Measurements from ENCODE around the gene RAB1B. TPM values are rescaled to one million over a fixed set of nuclear protein-coding genes. Genes with fewer than 3 reads are reported as not detected.

The RAB1B gene
- total and polyA plus RNA-seq, 10 of the 15 experiments (the other 5 are each of a cell fraction or from before 2014, with no cell fraction given) = 10.4 to 193 (median 96.9) TPM

GRCh38 chr11:66222358-66223149 is 45.9 kb upstream of the RAB1B start (continued):
- TF ChIP-seq POLR2AphosphoS2 (IDR thresholded peaks at IDR 0.05; ENCODE audit: low read depth, low read length) (no peak; the same call in 1 of the 2 replicates), JUND (IDR thresholded peaks at IDR 0.05; ENCODE audit: low read depth, low read length) (no peak), ZNF217 (IDR thresholded peaks at IDR 0.05) (no peak), CBX5 (IDR thresholded peaks at IDR 0.05; ENCODE audit: low read depth) (peak; percentile 83), YY1 (IDR thresholded peaks at IDR 0.05; ENCODE audit: low read depth, low read length) (peak; percentile 85), DPF2 (IDR thresholded peaks at IDR 0.05) (peak; percentile 67), NFYB (IDR thresholded peaks at IDR 0.05; ENCODE audit: insufficient read depth, low read depth, low read length) (no peak), RB1 (IDR thresholded peaks at IDR 0.05; ENCODE audit: borderline replicate concordance) (peak; percentile 64; the same call in 1 of the 2 replicates), ZNF274 (IDR thresholded peaks at IDR 0.05; ENCODE audit: insufficient read depth, insufficient read length) (no peak), RUNX3 (IDR thresholded peaks at IDR 0.05; ENCODE audit: low read length) (peak; percentile 74), EZH2 (IDR thresholded peaks at IDR 0.05; ENCODE audit: borderline replicate concordance, control insufficient read depth, low read depth, low read length) (no peak), PAX8 (IDR thresholded peaks at IDR 0.05) (no peak)
- TF ChIP-seq, protein P1, sequence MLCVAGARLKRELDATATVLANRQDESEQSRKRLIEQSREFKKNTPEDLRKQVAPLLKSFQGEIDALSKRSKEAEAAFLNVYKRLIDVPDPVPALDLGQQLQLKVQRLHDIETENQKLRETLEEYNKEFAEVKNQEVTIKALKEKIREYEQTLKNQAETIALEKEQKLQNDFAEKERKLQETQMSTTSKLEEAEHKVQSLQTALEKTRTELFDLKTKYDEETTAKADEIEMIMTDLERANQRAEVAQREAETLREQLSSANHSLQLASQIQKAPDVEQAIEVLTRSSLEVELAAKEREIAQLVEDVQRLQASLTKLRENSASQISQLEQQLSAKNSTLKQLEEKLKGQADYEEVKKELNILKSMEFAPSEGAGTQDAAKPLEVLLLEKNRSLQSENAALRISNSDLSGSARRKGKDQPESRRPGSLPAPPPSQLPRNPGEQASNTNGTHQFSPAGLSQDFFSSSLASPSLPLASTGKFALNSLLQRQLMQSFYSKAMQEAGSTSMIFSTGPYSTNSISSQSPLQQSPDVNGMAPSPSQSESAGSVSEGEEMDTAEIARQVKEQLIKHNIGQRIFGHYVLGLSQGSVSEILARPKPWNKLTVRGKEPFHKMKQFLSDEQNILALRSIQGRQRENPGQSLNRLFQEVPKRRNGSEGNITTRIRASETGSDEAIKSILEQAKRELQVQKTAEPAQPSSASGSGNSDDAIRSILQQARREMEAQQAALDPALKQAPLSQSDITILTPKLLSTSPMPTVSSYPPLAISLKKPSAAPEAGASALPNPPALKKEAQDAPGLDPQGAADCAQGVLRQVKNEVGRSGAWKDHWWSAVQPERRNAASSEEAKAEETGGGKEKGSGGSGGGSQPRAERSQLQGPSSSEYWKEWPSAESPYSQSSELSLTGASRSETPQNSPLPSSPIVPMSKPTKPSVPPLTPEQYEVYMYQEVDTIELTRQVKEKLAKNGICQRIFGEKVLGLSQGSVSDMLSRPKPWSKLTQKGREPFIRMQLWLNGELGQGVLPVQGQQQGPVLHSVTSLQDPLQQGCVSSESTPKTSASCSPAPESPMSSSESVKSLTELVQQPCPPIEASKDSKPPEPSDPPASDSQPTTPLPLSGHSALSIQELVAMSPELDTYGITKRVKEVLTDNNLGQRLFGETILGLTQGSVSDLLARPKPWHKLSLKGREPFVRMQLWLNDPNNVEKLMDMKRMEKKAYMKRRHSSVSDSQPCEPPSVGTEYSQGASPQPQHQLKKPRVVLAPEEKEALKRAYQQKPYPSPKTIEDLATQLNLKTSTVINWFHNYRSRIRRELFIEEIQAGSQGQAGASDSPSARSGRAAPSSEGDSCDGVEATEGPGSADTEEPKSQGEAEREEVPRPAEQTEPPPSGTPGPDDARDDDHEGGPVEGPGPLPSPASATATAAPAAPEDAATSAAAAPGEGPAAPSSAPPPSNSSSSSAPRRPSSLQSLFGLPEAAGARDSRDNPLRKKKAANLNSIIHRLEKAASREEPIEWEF (IDR thresholded peaks at IDR 0.05; ENCODE audit: insufficient replicate concordance, low read depth, low read length) = no peak
- TF ChIP-seq, protein P2, sequence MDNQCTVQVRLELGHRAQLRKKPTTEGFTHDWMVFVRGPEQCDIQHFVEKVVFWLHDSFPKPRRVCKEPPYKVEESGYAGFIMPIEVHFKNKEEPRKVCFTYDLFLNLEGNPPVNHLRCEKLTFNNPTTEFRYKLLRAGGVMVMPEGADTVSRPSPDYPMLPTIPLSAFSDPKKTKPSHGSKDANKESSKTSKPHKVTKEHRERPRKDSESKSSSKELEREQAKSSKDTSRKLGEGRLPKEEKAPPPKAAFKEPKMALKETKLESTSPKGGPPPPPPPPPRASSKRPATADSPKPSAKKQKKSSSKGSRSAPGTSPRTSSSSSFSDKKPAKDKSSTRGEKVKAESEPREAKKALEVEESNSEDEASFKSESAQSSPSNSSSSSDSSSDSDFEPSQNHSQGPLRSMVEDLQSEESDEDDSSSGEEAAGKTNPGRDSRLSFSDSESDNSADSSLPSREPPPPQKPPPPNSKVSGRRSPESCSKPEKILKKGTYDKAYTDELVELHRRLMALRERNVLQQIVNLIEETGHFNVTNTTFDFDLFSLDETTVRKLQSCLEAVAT (IDR thresholded peaks at IDR 0.05) = peak; percentile 85; the same call in 1 of the 2 replicates
- TF ChIP-seq, protein P3, sequence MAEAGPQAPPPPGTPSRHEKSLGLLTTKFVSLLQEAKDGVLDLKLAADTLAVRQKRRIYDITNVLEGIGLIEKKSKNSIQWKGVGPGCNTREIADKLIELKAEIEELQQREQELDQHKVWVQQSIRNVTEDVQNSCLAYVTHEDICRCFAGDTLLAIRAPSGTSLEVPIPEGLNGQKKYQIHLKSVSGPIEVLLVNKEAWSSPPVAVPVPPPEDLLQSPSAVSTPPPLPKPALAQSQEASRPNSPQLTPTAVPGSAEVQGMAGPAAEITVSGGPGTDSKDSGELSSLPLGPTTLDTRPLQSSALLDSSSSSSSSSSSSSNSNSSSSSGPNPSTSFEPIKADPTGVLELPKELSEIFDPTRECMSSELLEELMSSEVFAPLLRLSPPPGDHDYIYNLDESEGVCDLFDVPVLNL (IDR thresholded peaks at IDR 0.05; ENCODE audit: low read depth, low read length) = no peak
